Activated B cell treated with CpG ODN at 0.5 μM for 24 hours (primary cell): Measurements from ENCODE around the gene SUMO4. TPM values are rescaled to one million over a fixed set of nuclear protein-coding genes. Genes with fewer than 3 reads are reported as not detected.
A peak's percentile ranks its signal among the peaks of the same experiment; 100 is the strongest.

ENCODE experiments used
- ATAC-seq: fragments of 200-7000 bp; cut with Tn5 transposase; one replicate; pipeline ENCODE4 v1.10.0; 2021; ENCODE audit warnings: low read depth, mild to moderate bottlenecking, moderate library complexity
- CTCF ChIA-PET: fragments of 350-600 bp; sonication (Branson Sonifier 250); formaldehyde crosslinking; loops from one replicate; lab custom pipeline; 2021; ENCODE audit warnings: antibody characterized with exemption; lab: Charles Lee
- POLR2A ChIA-PET: fragments of 350-600 bp; sonication (Branson Sonifier 250); formaldehyde crosslinking; loops from one replicate; lab custom pipeline; 2021; ENCODE audit warnings: antibody characterized with exemption; lab: Charles Lee
- DNase-seq: peaks from one replicate; pipeline ENCODE4 v3.0.0; 2022
- H3K27ac Mint-ChIP-seq: one replicate; pipeline ENCODE4 v1.8.0; 2020; ENCODE audit warnings: mixed read lengths
- H3K27me3 Mint-ChIP-seq: one replicate; pipeline ENCODE4 v1.8.0; 2021; ENCODE audit warnings: mixed read lengths
- H3K36me3 Mint-ChIP-seq: one replicate; pipeline ENCODE4 v1.8.0; 2021; ENCODE audit warnings: low read depth, mixed read lengths
- H3K4me1 Mint-ChIP-seq: one replicate; pipeline ENCODE4 v1.8.0; 2021; ENCODE audit warnings: mixed read lengths
- H3K4me3 Mint-ChIP-seq: one replicate; pipeline ENCODE4 v1.8.0; 2020; ENCODE audit warnings: mild to moderate bottlenecking, mixed read lengths
- H3K9me3 Mint-ChIP-seq: one replicate; pipeline ENCODE4 v1.8.0; 2020; ENCODE audit warnings: mixed read lengths
- CTCF ChIP-seq: fragments of 200-600 bp; IDR thresholded peaks from one replicate; pipeline ENCODE4 v1.8.0; 2022; ENCODE audit warnings: antibody characterized with exemption, mild to moderate bottlenecking
- intact Hi-C: fragments of 100-400 bp; cut with micrococcal nuclease; formaldehyde crosslinking; loops from one replicate; pipeline ENCODE4 v1.15.1; 2024
- total RNA-seq: library from RNA; stranded (reverse); gene quantifications from 2 replicates; pipeline ENCODE4 v1.2.3, GENCODE V29; 2022

The SUMO4 gene
- total RNA-seq, 1 donor from 2014 or later: 7.9 TPM

- H3K36me3 Mint-ChIP-seq: peaks cover 36% of the 10 kb centered on the region
- no peaks in the 10 kb centered on the region for H3K9me3 Mint-ChIP-seq
- CTCF ChIA-PET: interaction anchor here (1.0 to 1.1 kb wide), 2 partner anchors 18 to 72 kb away, joined by 3 read pairs; no protein-coding TSS in a partner anchor
- peak overlapping the region; percentile 35 for H3K27ac Mint-ChIP-seq
- peak; percentile 37 for ATAC-seq
- TF ChIP-seq CTCF: no peak
- H3K4me3 Mint-ChIP-seq: no peak overlapping the region
- POLR2A ChIA-PET: interaction anchor here (0.8 to 2.1 kb wide), 3 partner anchors 7 to 21 kb away, joined by 3 to 8 read pairs (median 3); no protein-coding TSS in a partner anchor
- no peaks in the 10 kb centered on the region for H3K27me3 Mint-ChIP-seq
- intact Hi-C loops: no loop called here
- peaks cover 13% of the 10 kb centered on the region for H3K4me1 Mint-ChIP-seq
- no peak for DNase-seq
Measured at GRCh38 chr6:149445573-149445972, 45.5 kb downstream of the SUMO4 start.

GRCh38 chr6:149446791-149447376 is 46.8 kb downstream of the SUMO4 start:
- POLR2A ChIA-PET: interaction anchor here (1.3 to 2.1 kb wide), 2 partner anchors 13 to 20 kb away, joined by 3 to 8 read pairs; no protein-coding TSS in a partner anchor
- ATAC-seq: no peak
- DNase-seq: no peak
- H3K4me3 Mint-ChIP-seq: no peak overlapping the region
- H3K9me3 Mint-ChIP-seq: no peaks in the 10 kb centered on the region
- H3K27me3 Mint-ChIP-seq: no peaks in the 10 kb centered on the region
- H3K4me1 Mint-ChIP-seq: peaks cover 13% of the 10 kb centered on the region
- CTCF ChIA-PET: interaction anchor here (1.0 to 2.0 kb wide), 4 partner anchors 15 to 366 kb away, joined by 3 to 6 read pairs (median 4); no protein-coding TSS in a partner anchor
- TF ChIP-seq CTCF: no peak
- peak overlapping the region; percentile 53 for H3K27ac Mint-ChIP-seq
- intact Hi-C loops: no loop called here
- H3K36me3 Mint-ChIP-seq: peaks cover 41% of the 10 kb centered on the region

- POLR2A ChIA-PET: no interaction called here
- H3K27ac Mint-ChIP-seq: peak overlapping the region; percentile 30
- intact Hi-C loops: no loop called here
Measured at GRCh38 chr6:149448821-149449453, 48.9 kb downstream of the SUMO4 start.

GRCh38 chr6:149449831-149450678 is 50.0 kb downstream of the SUMO4 start:
- Mint-ChIP-seq H3K9me3 (no peaks in the 10 kb centered on the region), H3K4me3 (no peak overlapping the region), H3K27me3 (no peaks in the 10 kb centered on the region), H3K36me3 (peaks cover 71% of the 10 kb centered on the region), H3K27ac (peak overlapping the region; percentile 12), H3K4me1 (peaks cover 13% of the 10 kb centered on the region)
- no peak for TF ChIP-seq CTCF
- ChIA-PET CTCF (interaction anchor here (0.5 kb wide), 1 partner anchor 18 kb away, joined by 3 read pairs; no protein-coding TSS in a partner anchor), POLR2A (no interaction called here)
- no peak for ATAC-seq
- intact Hi-C loops: loop anchor here (2.0 kb wide), 1 partner anchor 67 kb away; no protein-coding TSS in a partner anchor
- no peak for DNase-seq

More at GRCh38 chr6:149448821-149449453, 48.9 kb downstream of the SUMO4 start:
- H3K36me3 Mint-ChIP-seq: peaks cover 61% of the 10 kb centered on the region
- no peak for ATAC-seq
- no peak for DNase-seq
- no peak overlapping the region for H3K4me3 Mint-ChIP-seq
- CTCF ChIA-PET: interaction anchor here (1.8 to 2.0 kb wide), 2 partner anchors 17 to 68 kb away, joined by 5 to 6 read pairs; no protein-coding TSS in a partner anchor
- TF ChIP-seq CTCF: no peak
- H3K9me3 Mint-ChIP-seq: no peaks in the 10 kb centered on the region
- peaks cover 11% of the 10 kb centered on the region for H3K4me1 Mint-ChIP-seq
- H3K27me3 Mint-ChIP-seq: no peaks in the 10 kb centered on the region

Other genes starting within 250 kb of the SUMO4 start
- 62.8 and 69.0 TPM in 2 replicates for gene TAB2, start 82.5 kb upstream of the SUMO4 start, total RNA-seq
- 184 and 225 TPM in 2 replicates for gene ZC3H12D, start 84.8 kb downstream of the SUMO4 start, total RNA-seq
- gene PPIL4, start 145.8 kb downstream of the SUMO4 start, total RNA-seq: 20.9 and 24.0 TPM in 2 replicates
- gene GINM1, start 166.1 kb downstream of the SUMO4 start, total RNA-seq: 15.4 and 18.0 TPM in 2 replicates
- 17.8 and 19.2 TPM in 2 replicates for gene KATNA1, start 248.5 kb downstream of the SUMO4 start, total RNA-seq